Astrocyte of the cerebellum (primary cell): ENCODE measurements around the gene CTIF.

Source experiments
- DNase-seq: peaks from one replicate; pipeline ENCODE4 v3.0.0-alpha.2; 2011; ENCODE audit warnings: low read depth
- H3K4me3 ChIP-seq: 2 replicates; pipeline ENCODE4 v1.5.1; 2011; ENCODE audit warnings: mild to moderate bottlenecking, low read depth, low read length, moderate library complexity
- in situ Hi-C: cut with HindIII; loops from 2 replicates; pipeline ENCODE4 v1.10.0; 2017; ENCODE audit warnings: low sequenced_read_pairs
- TF ChIP-seq, protein P1 (sequence below): IDR thresholded peaks from 2 replicates; pipeline ENCODE4 v1.5.1; 2012; ENCODE audit warnings: low read length, low read depth, moderate library complexity, mild to moderate bottlenecking; ENCODE audit errors: missing control alignments

CTIF gene

GRCh38 chr18:48566589-48566988 is 27.8 kb downstream of the CTIF start:
- H3K4me3 ChIP-seq: no peak overlapping the region
- TF ChIP-seq, protein P1, sequence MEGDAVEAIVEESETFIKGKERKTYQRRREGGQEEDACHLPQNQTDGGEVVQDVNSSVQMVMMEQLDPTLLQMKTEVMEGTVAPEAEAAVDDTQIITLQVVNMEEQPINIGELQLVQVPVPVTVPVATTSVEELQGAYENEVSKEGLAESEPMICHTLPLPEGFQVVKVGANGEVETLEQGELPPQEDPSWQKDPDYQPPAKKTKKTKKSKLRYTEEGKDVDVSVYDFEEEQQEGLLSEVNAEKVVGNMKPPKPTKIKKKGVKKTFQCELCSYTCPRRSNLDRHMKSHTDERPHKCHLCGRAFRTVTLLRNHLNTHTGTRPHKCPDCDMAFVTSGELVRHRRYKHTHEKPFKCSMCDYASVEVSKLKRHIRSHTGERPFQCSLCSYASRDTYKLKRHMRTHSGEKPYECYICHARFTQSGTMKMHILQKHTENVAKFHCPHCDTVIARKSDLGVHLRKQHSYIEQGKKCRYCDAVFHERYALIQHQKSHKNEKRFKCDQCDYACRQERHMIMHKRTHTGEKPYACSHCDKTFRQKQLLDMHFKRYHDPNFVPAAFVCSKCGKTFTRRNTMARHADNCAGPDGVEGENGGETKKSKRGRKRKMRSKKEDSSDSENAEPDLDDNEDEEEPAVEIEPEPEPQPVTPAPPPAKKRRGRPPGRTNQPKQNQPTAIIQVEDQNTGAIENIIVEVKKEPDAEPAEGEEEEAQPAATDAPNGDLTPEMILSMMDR: no peak
- no peak for DNase-seq
- in situ Hi-C loops: no loop called here

DNA sequence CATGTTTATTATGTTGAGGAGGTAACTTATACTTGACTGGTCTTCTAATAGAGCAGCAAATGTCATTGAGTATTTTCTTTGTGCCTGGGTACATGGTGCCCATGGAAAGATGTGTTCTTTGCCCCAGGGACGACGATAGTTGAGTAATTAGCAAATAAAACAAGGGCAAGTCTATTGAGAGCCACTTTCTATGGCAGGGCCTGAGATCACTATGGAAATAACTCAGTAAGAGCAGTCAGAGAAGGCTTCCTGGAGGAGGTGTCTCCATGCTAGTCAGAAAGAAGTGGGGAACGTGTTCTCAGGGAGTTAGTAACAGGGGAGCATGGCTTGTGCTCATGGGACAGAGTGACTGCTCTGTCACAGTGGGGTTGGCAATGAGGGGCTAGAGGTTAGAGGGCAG is 28.6 kb downstream of the CTIF start:
- TF ChIP-seq, protein P1: no peak
- in situ Hi-C loops: no loop called here
- DNase-seq: no peak
- no peak overlapping the region for H3K4me3 ChIP-seq

- in situ Hi-C loops: no loop called here
- no peak overlapping the region for H3K4me3 ChIP-seq
- TF ChIP-seq, protein P1: no peak
These were observed 30.5 kb downstream of the CTIF start for GRCh38 chr18:48569139-48569914.

DNA sequence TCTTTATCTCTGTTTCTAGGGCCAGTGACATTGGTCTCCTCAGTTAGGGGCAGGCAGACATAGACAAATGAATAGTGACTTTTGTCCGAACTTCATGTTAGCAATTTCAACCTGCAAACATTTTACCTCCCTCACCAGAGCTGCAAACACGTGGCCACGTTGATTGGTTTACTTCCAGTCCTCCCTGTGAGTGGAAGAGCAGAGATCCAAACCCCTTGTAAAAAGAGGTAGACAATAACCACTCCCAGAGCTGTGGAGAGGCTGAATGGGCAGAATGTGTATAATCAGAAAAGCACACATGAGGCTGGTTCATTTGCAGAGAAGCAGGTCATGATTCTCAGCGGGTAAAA is 31.1 kb downstream of the CTIF start:
- TF ChIP-seq, protein P1: no peak
- H3K4me3 ChIP-seq: no peak overlapping the region
- DNase-seq: no peak
- in situ Hi-C loops: no loop called here

More at GRCh38 chr18:48569139-48569914, 30.5 kb downstream of the CTIF start:
- DNase-seq: no peak

GRCh38 chr18:48570313-48570712 is 31.5 kb downstream of the CTIF start:
- TF ChIP-seq, protein P1: no peak
- no peak overlapping the region for H3K4me3 ChIP-seq
- no peak for DNase-seq
- in situ Hi-C loops: no loop called here

- in situ Hi-C loops: no loop called here
- TF ChIP-seq, protein P1: no peak
- DNase-seq: no peak
- no peak overlapping the region for H3K4me3 ChIP-seq
These were observed 33.0 kb downstream of the CTIF start for GRCh38 chr18:48571639-48572384.
